Activated CD4-positive, CD25-positive, alpha-beta regulatory T cell treated with anti-CD3 and anti-CD28 coated beads, Interleukin-2, amount 50 U/mL, for 72 hours (primary cell): Measurements from ENCODE around the gene PBX1.
"Not testable (repeated sequence)": the region's sequence is repeated elsewhere in the genome, so short reads cannot be mapped to it uniquely, and the experiment has no call there.

Source experiments
- DNase-seq: peaks from one replicate; pipeline ENCODE4 v3.0.0; 2021

PBX1 gene

GRCh38 chr1:164592634-164593033 lies 33.6 kb downstream of the PBX1 start:
- no peak for DNase-seq

DNA sequence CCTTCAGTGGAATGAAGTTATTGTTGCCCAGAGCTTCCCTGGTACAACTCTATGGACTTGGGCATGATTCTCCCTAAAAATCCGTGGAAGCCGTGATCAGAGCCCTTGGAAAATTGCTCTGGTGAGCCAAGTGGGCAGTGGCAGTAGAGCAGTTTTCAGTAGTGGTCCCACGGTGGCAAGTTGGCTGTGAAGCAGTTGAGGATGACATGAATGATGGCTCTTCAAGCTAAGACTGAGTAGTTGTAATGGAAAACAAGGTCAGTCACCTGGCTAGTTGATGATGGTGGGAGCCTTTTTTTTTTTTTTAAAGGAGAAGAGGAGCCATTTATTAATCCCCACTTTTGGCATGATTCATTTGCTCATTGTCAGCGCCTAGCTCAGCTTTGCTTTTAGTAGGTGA lies 36.2 kb downstream of the PBX1 start:
- DNase-seq: no peak

GRCh38 chr1:164596172-164596571 lies 37.2 kb downstream of the PBX1 start:
- DNase-seq: no peak

DNA sequence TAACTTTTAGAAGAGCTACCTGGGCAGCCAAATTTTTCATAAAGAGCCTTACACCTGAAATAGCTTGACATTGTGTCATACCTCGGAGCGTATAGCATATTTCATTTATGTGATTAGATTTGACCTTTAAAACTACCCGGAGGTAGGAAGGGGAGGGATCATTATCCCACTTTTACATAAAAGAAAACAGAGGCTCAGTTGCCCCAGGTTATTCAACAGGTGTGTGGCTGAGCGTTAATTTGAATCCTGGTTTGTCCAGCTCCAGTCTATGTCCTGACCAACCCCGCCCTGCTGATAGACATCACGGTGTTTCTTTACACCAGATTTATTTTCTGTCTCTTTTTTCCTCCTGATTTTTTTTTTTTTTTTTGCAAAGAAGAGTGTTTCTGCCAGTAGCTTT lies 39.7 kb downstream of the PBX1 start:
- no peak for DNase-seq

- DNase-seq: no peak
Observed at GRCh38 chr1:164599272-164599671, 40.3 kb downstream of the PBX1 start.

- DNase-seq: no peak
Observed at GRCh38 chr1:164601399-164602100, 42.6 kb downstream of the PBX1 start.

DNA sequence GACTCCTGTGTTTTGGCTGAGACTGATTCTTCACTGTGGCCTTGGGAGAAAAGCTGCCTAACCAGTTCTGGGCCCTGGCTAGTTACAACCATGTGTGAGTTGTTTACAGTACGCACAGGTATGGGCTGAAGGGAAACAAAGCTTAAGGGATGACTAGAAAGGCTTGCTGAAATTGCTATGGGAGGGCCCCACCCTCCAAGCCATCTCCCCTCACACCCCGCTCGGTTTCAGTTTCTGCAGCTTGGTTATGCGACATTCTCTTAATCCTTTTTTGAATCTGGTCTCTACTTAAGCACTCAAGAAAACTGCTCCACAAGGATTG lies 43.1 kb downstream of the PBX1 start:
- DNase-seq: no peak

DNA sequence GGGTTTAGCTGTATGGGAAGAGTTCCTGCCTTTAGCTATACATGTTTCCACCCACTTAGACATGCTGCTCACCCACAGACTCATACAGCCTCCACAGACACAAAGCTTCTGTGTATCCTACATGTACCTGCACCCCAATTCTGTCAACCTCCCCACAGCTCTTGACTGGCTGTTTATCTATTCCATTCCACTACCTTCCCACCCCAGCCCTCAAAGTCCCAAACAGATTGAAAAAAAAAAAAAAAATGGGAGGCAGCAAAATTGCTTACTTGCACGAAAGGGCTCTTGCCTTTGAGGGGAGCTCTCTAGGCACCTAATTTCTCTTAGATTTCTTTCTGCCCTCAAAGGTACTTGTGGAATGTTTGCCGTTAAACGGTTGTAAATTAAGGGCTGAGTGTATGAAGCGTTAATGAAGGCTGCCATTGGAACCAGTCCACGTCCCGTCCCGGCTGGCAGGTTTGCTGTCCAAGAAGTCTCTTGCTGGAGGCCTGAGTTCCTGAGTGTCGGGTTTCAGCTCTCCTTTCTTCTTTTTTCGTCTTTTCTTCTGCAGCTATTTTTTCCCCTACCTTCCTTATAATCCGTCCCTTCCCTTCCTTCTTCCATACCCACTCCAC lies 43.6 kb downstream of the PBX1 start:
- DNase-seq: no peak

DNA sequence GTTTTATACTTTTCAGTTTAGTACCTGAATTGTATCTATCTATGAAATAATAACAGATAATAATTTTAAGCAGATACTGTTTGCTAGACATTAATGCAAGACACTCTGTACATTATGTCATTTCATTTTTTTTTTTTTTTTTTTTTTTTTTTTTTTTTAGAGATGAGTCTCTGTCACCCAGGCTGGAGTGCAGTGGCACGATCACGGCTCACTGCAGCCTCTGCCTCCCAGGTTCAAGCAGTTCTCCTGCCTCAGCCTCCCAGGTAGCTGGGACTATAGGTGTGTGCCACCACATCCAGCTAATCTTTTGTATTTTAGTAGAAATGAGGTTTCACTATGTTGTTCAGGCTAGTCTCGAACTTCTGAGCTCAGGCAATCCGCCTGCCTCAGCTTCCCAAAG lies 44.8 kb downstream of the PBX1 start:
- not testable (repeated sequence) for DNase-seq

GRCh38 chr1:164604541-164604940 lies 45.6 kb downstream of the PBX1 start:
- DNase-seq: no peak

DNA sequence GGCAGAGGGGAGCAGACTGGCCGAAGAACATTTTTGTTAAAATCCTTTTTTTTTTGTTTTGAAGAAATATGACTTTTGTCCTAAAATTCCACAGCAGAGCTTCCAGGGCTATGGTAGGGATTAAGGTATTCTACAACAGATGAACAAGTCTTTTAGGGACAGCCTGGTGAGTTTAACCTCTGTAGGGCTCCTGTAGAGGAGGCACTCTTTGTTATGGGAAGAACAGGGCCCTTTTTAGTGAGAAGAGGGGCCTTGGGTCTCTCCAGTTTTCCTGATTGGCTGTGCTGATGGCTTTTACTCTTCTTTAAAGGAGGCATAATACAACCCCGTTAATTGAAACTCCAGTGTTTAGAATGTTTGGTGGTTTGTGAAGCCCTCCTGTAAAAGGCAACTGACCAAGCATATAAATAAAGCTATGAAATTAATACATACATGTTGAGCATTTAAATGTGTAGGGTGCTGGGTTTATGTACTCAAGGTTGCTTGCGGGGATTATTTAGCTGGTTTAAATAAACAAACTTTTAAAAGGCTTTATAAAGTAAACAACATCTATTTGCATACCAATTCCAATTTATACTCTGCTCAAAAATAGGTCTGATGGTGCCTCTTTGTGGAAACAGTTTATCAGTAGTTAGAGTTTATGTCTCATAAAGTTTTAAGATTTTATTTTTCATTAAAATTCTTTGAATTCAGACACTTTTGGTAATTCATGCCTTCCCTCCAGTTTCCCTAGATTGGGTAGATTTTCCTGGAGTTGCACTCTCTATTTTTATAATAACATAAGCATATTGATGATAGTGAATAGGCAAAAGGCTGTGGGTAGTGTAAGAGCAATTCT lies 46.5 kb downstream of the PBX1 start:
- no peak for DNase-seq

DNA sequence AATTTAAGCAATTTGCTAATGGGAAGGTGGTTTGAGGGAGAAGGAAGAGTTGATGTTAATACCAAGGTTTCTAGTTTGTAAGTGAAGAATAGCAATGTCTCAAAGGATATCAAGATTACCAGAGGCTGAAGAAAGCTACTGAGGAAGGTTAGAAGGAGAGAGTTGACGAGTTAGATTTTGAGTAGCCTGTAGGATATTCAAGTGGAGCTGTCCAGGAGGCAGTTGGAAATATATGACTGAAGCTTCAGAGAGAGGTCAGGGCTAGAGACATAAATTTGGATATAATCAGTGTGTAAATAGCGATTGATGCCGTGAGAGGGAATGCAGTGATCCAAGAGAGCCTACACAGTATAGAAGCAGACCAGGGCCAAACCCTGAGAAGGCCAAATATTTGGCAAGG lies 48.4 kb downstream of the PBX1 start:
- no peak for DNase-seq

DNA sequence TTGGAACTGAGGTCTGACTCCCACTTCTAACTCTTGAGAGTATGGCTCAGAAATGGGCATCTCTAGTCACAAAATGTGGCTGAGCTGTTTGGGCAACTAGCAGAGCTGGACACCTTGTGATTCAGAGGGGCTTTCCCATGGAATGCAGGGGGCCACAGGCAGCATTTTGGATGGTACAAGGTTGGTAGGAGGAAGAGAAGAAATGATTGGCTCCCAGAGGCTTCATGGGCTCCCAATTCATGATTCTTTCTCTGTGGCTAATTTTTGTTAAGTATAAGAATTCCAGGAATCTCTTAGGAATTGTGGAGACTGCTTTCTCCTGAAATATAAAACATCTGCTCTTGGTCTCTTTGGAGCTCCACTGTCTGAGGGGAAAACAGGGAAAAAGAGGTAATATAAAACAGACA lies 49.7 kb downstream of the PBX1 start:
- DNase-seq: no peak

DNA sequence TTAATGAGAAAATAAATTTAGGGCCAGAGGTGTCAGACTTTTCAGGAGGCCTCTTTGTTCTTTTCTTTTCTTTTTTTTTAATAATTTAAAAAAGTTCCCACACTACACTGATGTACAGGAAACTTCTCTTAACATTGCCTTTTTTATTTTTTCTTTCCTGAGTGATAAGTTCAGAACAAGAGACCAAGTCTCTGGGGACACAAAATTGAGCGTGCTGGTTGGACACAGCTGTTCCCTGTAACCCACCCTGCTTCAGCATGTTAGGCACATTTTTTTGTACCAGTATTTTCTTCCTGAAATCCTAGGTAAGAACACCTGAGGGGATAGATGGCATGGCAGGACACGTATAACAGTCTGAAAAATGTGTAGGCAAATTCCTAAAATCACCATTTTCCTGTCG lies 50.1 kb downstream of the PBX1 start:
- no peak for DNase-seq

DNA sequence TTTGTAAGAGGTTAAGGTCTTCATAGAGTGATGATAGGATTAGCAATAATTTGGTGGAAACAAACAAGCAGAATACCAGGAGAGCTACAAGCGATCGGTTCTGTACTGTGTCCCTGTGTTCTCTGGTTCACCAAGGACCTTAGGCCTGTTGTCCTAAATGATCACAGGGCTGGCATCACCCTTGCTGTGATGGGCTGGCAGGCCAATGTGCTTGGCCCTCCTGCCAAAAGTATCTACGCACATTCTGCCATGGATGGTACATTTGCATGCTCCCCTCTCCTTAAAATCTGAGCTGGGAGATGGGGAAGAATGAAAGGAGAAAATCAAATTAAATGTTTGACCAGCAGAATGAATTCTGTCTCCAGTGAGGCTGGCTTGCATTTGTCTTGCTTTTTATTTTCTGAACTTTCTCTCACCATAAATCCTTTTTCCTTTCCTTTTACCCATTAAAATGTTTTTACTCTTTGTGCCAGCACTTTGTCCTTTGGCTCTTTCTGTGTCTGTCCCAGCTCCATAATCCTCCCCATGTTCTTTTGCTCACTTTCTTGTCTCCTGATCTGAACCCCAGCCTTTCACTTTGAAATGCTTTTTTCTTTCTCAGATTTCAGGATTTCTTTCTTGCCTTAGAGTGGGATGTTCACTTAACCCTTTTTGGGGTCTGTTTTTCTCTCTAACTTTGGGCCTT lies 51.7 kb downstream of the PBX1 start:
- no peak for DNase-seq

DNA sequence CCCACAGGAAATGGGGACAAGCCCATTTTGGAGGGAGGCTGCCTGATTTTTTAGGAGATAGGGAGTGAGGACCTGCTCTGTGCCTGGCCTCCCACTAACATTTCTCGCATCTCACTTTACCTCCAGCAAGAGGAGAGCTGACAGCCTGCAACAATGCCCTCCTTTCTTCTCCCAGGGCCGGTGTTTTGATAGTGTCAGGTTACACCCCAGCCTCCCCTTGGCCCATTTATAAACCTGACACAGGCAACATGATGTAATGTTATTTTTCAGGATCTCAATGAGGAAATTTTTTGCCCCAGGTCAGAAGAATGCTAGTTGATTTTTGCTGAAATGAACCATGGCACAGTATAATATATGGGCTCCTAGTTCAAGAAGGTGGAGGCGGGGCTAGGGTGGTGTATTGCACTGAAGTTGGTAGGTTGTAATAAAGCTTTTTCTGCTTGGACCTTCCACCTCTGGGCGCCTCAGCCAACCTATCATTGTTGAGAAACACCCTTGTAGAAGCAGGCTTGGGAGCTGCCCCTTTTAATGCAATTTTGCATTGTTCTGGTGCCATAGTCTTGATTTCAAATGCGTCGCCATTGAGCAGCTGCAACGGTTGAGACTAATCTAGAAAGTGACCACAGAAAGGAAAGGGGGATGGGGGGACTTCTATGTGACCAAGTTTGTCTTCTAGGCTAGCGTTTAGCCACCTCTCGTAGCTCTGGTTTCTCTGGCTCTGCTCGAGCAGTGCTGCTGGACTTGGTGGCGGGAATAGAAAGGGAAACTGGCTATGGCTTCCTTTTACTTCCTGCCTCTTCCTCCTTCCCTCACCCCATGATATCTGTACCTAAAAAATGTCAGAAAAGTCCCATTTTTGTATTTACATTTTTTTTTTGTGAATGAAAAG lies 53.0 kb downstream of the PBX1 start:
- no peak for DNase-seq

DNA sequence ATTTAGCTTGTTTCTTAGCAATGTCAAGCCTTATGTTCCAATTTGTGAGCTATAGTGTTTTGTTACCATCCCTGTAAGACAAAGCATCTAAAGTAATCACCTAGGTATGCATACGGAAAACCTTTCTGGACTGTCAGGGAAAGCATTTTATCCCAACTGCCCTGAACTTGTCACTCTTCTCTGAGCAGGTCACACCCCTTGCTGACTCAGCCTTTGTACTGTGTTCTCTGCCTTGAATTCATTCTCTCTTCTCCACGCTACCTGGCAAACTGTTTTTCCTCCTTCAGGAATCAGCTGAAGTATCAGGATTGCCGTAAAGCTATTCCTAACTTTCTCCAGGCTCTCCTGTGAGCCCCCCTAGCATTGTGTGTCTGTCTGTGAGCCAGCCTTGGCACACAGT lies 54.2 kb downstream of the PBX1 start:
- DNase-seq: no peak

DNA sequence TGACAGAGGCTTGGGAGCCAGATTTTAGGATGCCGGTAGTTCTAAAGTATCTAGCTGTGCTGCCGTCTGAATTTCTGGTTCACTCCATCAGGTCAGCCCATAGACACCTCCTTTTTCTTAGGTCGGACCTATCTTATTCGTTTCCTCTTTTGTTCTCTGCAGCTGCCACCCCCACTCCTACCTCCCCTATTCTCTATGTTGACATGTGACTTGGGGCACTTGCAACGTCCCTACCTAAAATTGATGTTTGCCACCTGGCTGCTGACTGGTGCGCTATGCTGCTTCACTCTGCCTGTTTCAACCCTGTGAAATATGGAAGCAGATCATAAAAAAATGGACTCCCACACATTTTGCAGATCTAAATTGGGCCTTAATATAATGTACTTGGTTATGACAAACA lies 55.3 kb downstream of the PBX1 start:
- no peak for DNase-seq

GRCh38 chr1:164617377-164618201 lies 58.6 kb downstream of the PBX1 start:
- DNase-seq: no peak

GRCh38 chr1:164618202-164618564 lies 59.2 kb downstream of the PBX1 start:
- no peak for DNase-seq

GRCh38 chr1:164619006-164619784 lies 60.2 kb downstream of the PBX1 start:
- no peak for DNase-seq
